PC-3 (cell line): Measurements from ENCODE around the gene STRBP. TPM values are rescaled to one million over a fixed set of nuclear protein-coding genes. Genes with fewer than 3 reads are reported as not detected.

Experiments
- ATAC-seq: fragments of 200-7000 bp; cut with Tn5 transposase; 2 replicates; pipeline ENCODE4 v1.9.1; 2020; ENCODE audit warnings: mild to moderate bottlenecking, moderate library complexity
- BruUV-seq: library from RNA; stranded (reverse); fragments of 400-500 nt; replicated peaks from 2 replicates; lab custom pipeline; 2021; lab: Mats Ljungman, UMichigan
- CTCF ChIA-PET: fragments of 300-600 bp; sonication (Branson Sonifier 250); formaldehyde crosslinking; loops from one replicate; lab custom pipeline; 2022; ENCODE audit warnings: antibody characterized with exemption; lab: Charles Lee
- POLR2A ChIA-PET: fragments of 300-600 bp; sonication (Branson Sonifier 250); formaldehyde crosslinking; loops from one replicate; lab custom pipeline; 2022; ENCODE audit warnings: antibody characterized with exemption; ENCODE audit not compliant: unreplicated experiment; lab: Charles Lee
- DNase-seq: peaks from one replicate; pipeline ENCODE4 v3.0.0-alpha.2; 2015
- H2AFZ ChIP-seq: fragments of 300-600 bp; sonication (generic); 2 replicates; pipeline ENCODE4 v1.6.0; 2016; ENCODE audit warnings: antibody characterized with exemption, low read length
- H3F3A ChIP-seq: fragments of 300-600 bp; sonication (generic); one replicate; pipeline ENCODE4 v1.6.0; 2017; ENCODE audit warnings: antibody characterized with exemption, low read length, control low read depth, mild to moderate bottlenecking; ENCODE audit not compliant: unreplicated experiment
- H3K27ac ChIP-seq: fragments of 300-600 bp; sonication (generic); 2 replicates; pipeline ENCODE4 v1.5.1; 2016; ENCODE audit warnings: mild to moderate bottlenecking, low read length
- H3K27me3 ChIP-seq: fragments of 300-600 bp; sonication (generic); 2 replicates; pipeline ENCODE4 v1.6.1; 2016; ENCODE audit warnings: low read length, mixed read lengths
- H3K36me3 ChIP-seq: fragments of 300-600 bp; sonication (generic); 2 replicates; pipeline ENCODE4 v1.6.1; 2016; ENCODE audit warnings: low read depth, mixed run types, low read length, mixed read lengths
- H3K4me1 ChIP-seq: fragments of 300-600 bp; sonication (generic); 2 replicates; pipeline ENCODE4 v1.5.1; 2016; ENCODE audit warnings: low read length; ENCODE audit not compliant: insufficient read depth
- H3K4me2 ChIP-seq: fragments of 300-600 bp; sonication (generic); 2 replicates; pipeline ENCODE4 v1.6.0; 2016; ENCODE audit warnings: low read length
- H3K4me3 ChIP-seq: fragments of 300-600 bp; sonication (generic); 2 replicates; pipeline ENCODE4 v1.5.1; 2016; ENCODE audit warnings: mild to moderate bottlenecking, low read length, mixed read lengths
- H3K79me2 ChIP-seq: fragments of 300-600 bp; sonication (generic); 2 replicates; pipeline ENCODE4 v1.6.1; 2017; ENCODE audit warnings: low read length, mixed read lengths
- H3K9ac ChIP-seq: fragments of 300-600 bp; sonication (generic); 2 replicates; pipeline ENCODE4 v1.6.0; 2016; ENCODE audit warnings: mild to moderate bottlenecking, low read length
- H3K9me2 ChIP-seq: fragments of 300-600 bp; sonication (generic); replicated peaks from 2 replicates; pipeline ENCODE4 v1.6.1; 2016; ENCODE audit warnings: mixed run types, low read length, mixed read lengths
- H3K9me3 ChIP-seq: fragments of 300-600 bp; sonication (generic); 2 replicates; pipeline ENCODE4 v1.6.1; 2016; ENCODE audit warnings: low read length, mixed read lengths
- H4K20me1 ChIP-seq: fragments of 300-600 bp; sonication (generic); 2 replicates; pipeline ENCODE4 v1.6.1; 2016; ENCODE audit warnings: low read length, mixed read lengths
- CTCF ChIP-seq: fragments of 300-600 bp; sonication (generic); conservative IDR thresholded peaks from 2 replicates; pipeline ENCODE4 v1.5.1; 2017; ENCODE audit warnings: antibody characterized with exemption, low read depth, mild to moderate bottlenecking, low read length
- EZH2 ChIP-seq: fragments of 300-600 bp; sonication (generic); IDR thresholded peaks from one replicate; pipeline ENCODE4 v1.6.1; 2017; ENCODE audit warnings: antibody characterized with exemption, mild to moderate bottlenecking, low read length; ENCODE audit not compliant: unreplicated experiment
- EZH2phosphoT487 ChIP-seq: fragments of 300-600 bp; sonication (generic); IDR thresholded peaks from 2 replicates; pipeline ENCODE4 v1.6.1; 2018; ENCODE audit warnings: mild to moderate bottlenecking, antibody characterized with exemption, low read length, borderline replicate concordance
- intact Hi-C: fragments of 100-400 bp; cut with micrococcal nuclease; formaldehyde crosslinking; loops from 2 replicates; pipeline ENCODE4 v1.9.0; 2023
- total RNA-seq: library from RNA; depleted of rRNA; stranded (reverse); fragments of >200 nt; gene quantifications from 2 replicates; pipeline ENCODE4 v1.2.3, GENCODE V29; 2014

STRBP gene
- total RNA-seq, 1 experiment from 2014 or later: 19.2 TPM

- H4K20me1 ChIP-seq: no peaks in the 10 kb centered on the region
- no peaks in the 10 kb centered on the region for H3K27me3 ChIP-seq
- H3K4me3 ChIP-seq: no peak overlapping the region
- no peaks in the 10 kb centered on the region for H3F3A ChIP-seq
- H3K27ac ChIP-seq: no peak overlapping the region
- BruUV-seq: no TSS peak
- H2AFZ ChIP-seq: no peak overlapping the region
- ChIA-PET POLR2A (no interaction called here), CTCF (no interaction called here)
- no peaks in the 10 kb centered on the region for H3K9me2 ChIP-seq
- DNase-seq (no peak), ATAC-seq (no peak)
- no peaks in the 10 kb centered on the region for H3K9me3 ChIP-seq
- peaks cover 38% of the 10 kb centered on the region; the same call in 1 of the 2 replicates for H3K79me2 ChIP-seq
- no peaks in the 10 kb centered on the region for H3K36me3 ChIP-seq
- TF ChIP-seq CTCF (no peak), EZH2phosphoT487 (no peak), EZH2 (no peak)
- intact Hi-C loops: no loop called here
- no peak overlapping the region for H3K9ac ChIP-seq
- no peak overlapping the region for H3K4me2 ChIP-seq
- H3K4me1 ChIP-seq: no peaks in the 10 kb centered on the region
Observed at GRCh38 chr9:123262338-123262737, 6.0 kb downstream of the STRBP start.

GRCh38 chr9:123261006-123261677 lies 7.2 kb downstream of the STRBP start:
- no peak for ATAC-seq
- Histone ChIP-seq H3K4me3 (no peak overlapping the region), H3K27ac (no peak overlapping the region), H3F3A (no peaks in the 10 kb centered on the region), H3K9ac (no peak overlapping the region), H3K9me2 (no peaks in the 10 kb centered on the region), H4K20me1 (no peaks in the 10 kb centered on the region), H3K4me1 (no peaks in the 10 kb centered on the region), H3K9me3 (no peaks in the 10 kb centered on the region), H3K4me2 (no peak overlapping the region), H3K79me2 (peaks cover 38% of the 10 kb centered on the region; the same call in 1 of the 2 replicates), H3K36me3 (no peaks in the 10 kb centered on the region), H2AFZ (no peak overlapping the region), H3K27me3 (no peaks in the 10 kb centered on the region)
- DNase-seq: no peak
- no TSS peak for BruUV-seq
- ChIA-PET POLR2A (interaction anchor here (0.5 kb wide), 1 partner anchor 1116 kb away, joined by 3 read pairs; no protein-coding TSS in a partner anchor), CTCF (no interaction called here)
- TF ChIP-seq CTCF (no peak), EZH2phosphoT487 (no peak), EZH2 (no peak)
- intact Hi-C loops: no loop called here

GRCh38 chr9:123260340-123260739 lies 8.0 kb downstream of the STRBP start:
- Histone ChIP-seq H3K4me2 (no peak overlapping the region), H4K20me1 (no peaks in the 10 kb centered on the region), H3K27me3 (no peaks in the 10 kb centered on the region), H3K4me1 (no peaks in the 10 kb centered on the region), H3K36me3 (no peaks in the 10 kb centered on the region), H3K9me3 (no peaks in the 10 kb centered on the region), H3K9ac (no peak overlapping the region), H3F3A (no peaks in the 10 kb centered on the region), H3K9me2 (no peaks in the 10 kb centered on the region), H2AFZ (no peak overlapping the region), H3K4me3 (no peak overlapping the region), H3K79me2 (peaks cover 35% of the 10 kb centered on the region; the same call in 1 of the 2 replicates), H3K27ac (no peak overlapping the region)
- DNase-seq (no peak), ATAC-seq (no peak)
- POLR2A ChIA-PET: interaction anchor here (0.5 kb wide), 1 partner anchor 1115 kb away, joined by 3 read pairs; no protein-coding TSS in a partner anchor
- intact Hi-C loops: no loop called here
- CTCF ChIA-PET: no interaction called here
- TF ChIP-seq CTCF (no peak), EZH2 (no peak)
- no TSS peak for BruUV-seq
